Left cardiac atrium (tissue), 4 donors: ENCODE measurements around the gene SCTR. TPM values are rescaled to one million over a fixed set of nuclear protein-coding genes. Genes with fewer than 3 reads are reported as not detected.
A peak's percentile ranks its signal among the peaks of the same experiment; 100 is the strongest.

ENCODE experiments used
- ATAC-seq, 2 donors: fragments of 200-7000 bp; cut with Tn5 transposase; one replicate each; pipeline ENCODE4 v1.9.1; 2020; ENCODE audit warnings: mild to moderate bottlenecking in 2 of 2, moderate library complexity in 2 of 2
- DNase-seq: peaks from one replicate; pipeline ENCODE4 v3.0.0-alpha.2; 2020
- intact Hi-C, 2 donors: fragments of 100-400 bp; cut with DNase I; formaldehyde crosslinking; loops; one replicate each; pipeline versions ENCODE4 v1.14.1 to v1.15.1; 2022 to 2023
- total RNA-seq, 2 donors: library from RNA; stranded (reverse); fragmentation: NEBNext Ultra II Directional; extraction: Animal tissue kit (Norgen Biotek cat#: 25700); gene quantifications; one replicate each; pipeline ENCODE4 v1.2.1, GENCODE V29; 2021
- donor health status: DM: no; HTN: yes; CAD: no.
- donor health status: DM: no; HTN: yes; CAD: no; lungs with severe emphysema.
- donor health status: DM: yes; HTN: yes; CAD: no.
- donor health status: Dilated cardiomyopathy.

The SCTR gene
- total RNA-seq, 2 donors from 2014 or later = 0.32 TPM; not detected in 1

- intact Hi-C loops = no loop called here
- no peak for DNase-seq
- no peak for ATAC-seq
These were observed 33.6 kb downstream of the SCTR start for GRCh38 chr2:119490653-119491195.

GRCh38 chr2:119490106-119490505 is 34.2 kb downstream of the SCTR start:
- ATAC-seq (no peak), DNase-seq (no peak)
- intact Hi-C loops = no loop called here

GRCh38 chr2:119489232-119489952 is 34.9 kb downstream of the SCTR start:
- DNase-seq (no peak), ATAC-seq (no peak)
- intact Hi-C loops = no loop called here

GRCh38 chr2:119488245-119489214 is 35.8 kb downstream of the SCTR start:
- intact Hi-C loops = no loop called here
- no peak for DNase-seq
- no peak for ATAC-seq

GRCh38 chr2:119487434-119488244 is 36.6 kb downstream of the SCTR start:
- DNase-seq = no peak
- ATAC-seq = no peak
- intact Hi-C loops = no loop called here

GRCh38 chr2:119486886-119487285 is 37.4 kb downstream of the SCTR start:
- intact Hi-C loops = no loop called here
- DNase-seq (no peak), ATAC-seq (peak in 1 of 2 donors; percentile 48)

- intact Hi-C loops = no loop called here
- DNase-seq (no peak), ATAC-seq (no peak)
These were observed 38.0 kb downstream of the SCTR start for GRCh38 chr2:119486196-119486827.

- intact Hi-C loops = no loop called here
- ATAC-seq (peak; percentile 50 to 64), DNase-seq (peak; percentile 57)
These were observed 38.8 kb downstream of the SCTR start for GRCh38 chr2:119485336-119486110.

- peak in 1 of 2 donors; percentile 11 for ATAC-seq
- intact Hi-C loops = loop anchor here in 1 of 2 donors (5.0 kb wide), 1 partner anchor 88 kb away; no protein-coding TSS in a partner anchor
- no peak for DNase-seq
These were observed 39.4 kb downstream of the SCTR start for GRCh38 chr2:119484834-119485233.

GRCh38 chr2:119483896-119484718 is 40.2 kb downstream of the SCTR start:
- intact Hi-C loops = loop anchor here in 1 of 2 donors (5.0 kb wide), 1 partner anchor 87 kb away; no protein-coding TSS in a partner anchor
- ATAC-seq (no peak), DNase-seq (no peak)

GRCh38 chr2:119483395-119483753 is 40.9 kb downstream of the SCTR start:
- ATAC-seq (peak; percentile 2 to 21), DNase-seq (no peak)
- intact Hi-C loops = loop anchor here in 1 of 2 donors (5.0 kb wide), 1 partner anchor 86 kb away; no protein-coding TSS in a partner anchor

GRCh38 chr2:119482481-119483394 is 41.5 kb downstream of the SCTR start:
- ATAC-seq (peak; percentile 34 to 63), DNase-seq (peak; percentile 46)
- intact Hi-C loops = loop anchor here in 1 of 2 donors (5.0 kb wide), 1 partner anchor 85 kb away; no protein-coding TSS in a partner anchor

GRCh38 chr2:119481501-119482455 is 42.5 kb downstream of the SCTR start:
- intact Hi-C loops = loop anchor here in 1 of 2 donors (5.0 kb wide), 1 partner anchor 84 kb away; no protein-coding TSS in a partner anchor
- DNase-seq = no peak
- ATAC-seq = no peak

GRCh38 chr2:119480718-119481142 is 43.6 kb downstream of the SCTR start:
- no peak for DNase-seq
- peak in 1 of 2 donors; percentile 63 for ATAC-seq
- intact Hi-C loops = loop anchor here in 1 of 2 donors (5.0 kb wide), 1 partner anchor 83 kb away; no protein-coding TSS in a partner anchor
